Effector memory CD4-positive, alpha-beta T cell (primary cell): ENCODE measurements around the gene REXO1.

Experiments
- DNase-seq, 3 donors: peaks; one replicate each; pipeline ENCODE4 v3.0.0-alpha.2; 2020
- H3K27ac ChIP-seq: 2 replicates; pipeline ENCODE4 v1.7.0; 2013; ENCODE audit warnings: mild to moderate bottlenecking, low read length, moderate library complexity; ENCODE audit not compliant: insufficient read depth, poor library complexity, severe bottlenecking
- H3K27me3 ChIP-seq: replicated peaks from 2 replicates; pipeline ENCODE4 v1.7.0; 2013; ENCODE audit warnings: mild to moderate bottlenecking, low read length; ENCODE audit not compliant: insufficient read depth, control insufficient read depth, poor library complexity, severe bottlenecking
- H3K36me3 ChIP-seq: 2 replicates; pipeline ENCODE4 v1.7.0; 2013; ENCODE audit warnings: mild to moderate bottlenecking, low read length, moderate library complexity; ENCODE audit not compliant: control insufficient read depth, insufficient read depth
- H3K4me1 ChIP-seq: 2 replicates; pipeline ENCODE4 v1.7.0; 2013; ENCODE audit warnings: low read length, mild to moderate bottlenecking; ENCODE audit not compliant: control insufficient read depth, insufficient read depth, poor library complexity, severe bottlenecking
- H3K4me3 ChIP-seq: 2 replicates; pipeline ENCODE4 v1.7.0; 2013; ENCODE audit warnings: low read length, low read depth, mild to moderate bottlenecking; ENCODE audit not compliant: insufficient read depth, poor library complexity, severe bottlenecking
- H3K9me3 ChIP-seq: 2 replicates; pipeline ENCODE4 v1.7.0; 2013; ENCODE audit warnings: mild to moderate bottlenecking, low read length, moderate library complexity; ENCODE audit not compliant: control insufficient read depth

The REXO1 gene

GRCh38 chr19:1841209-1841924, 6.9 kb downstream of the REXO1 start:
- Histone ChIP-seq H3K4me1 (peaks cover 32% of the 10 kb centered on the region), H3K4me3 (no peak overlapping the region), H3K27me3 (no peaks in the 10 kb centered on the region), H3K27ac (no peak overlapping the region), H3K9me3 (no peaks in the 10 kb centered on the region), H3K36me3 (peaks cover 24% of the 10 kb centered on the region)
- no peak for DNase-seq

GRCh38 chr19:1840541-1841115, 7.7 kb downstream of the REXO1 start:
- Histone ChIP-seq H3K4me3 (no peak overlapping the region), H3K36me3 (peaks cover 20% of the 10 kb centered on the region), H3K27ac (no peak overlapping the region), H3K4me1 (peaks cover 24% of the 10 kb centered on the region), H3K27me3 (no peaks in the 10 kb centered on the region), H3K9me3 (no peaks in the 10 kb centered on the region)
- no peak for DNase-seq

- H3K4me3 ChIP-seq, result no peak overlapping the region
- H3K27ac ChIP-seq, result no peak overlapping the region
- no peak for DNase-seq
- H3K4me1 ChIP-seq, result peaks cover 18% of the 10 kb centered on the region
- H3K27me3 ChIP-seq, result no peaks in the 10 kb centered on the region
- no peaks in the 10 kb centered on the region for H3K9me3 ChIP-seq
- H3K36me3 ChIP-seq, result peaks cover 19% of the 10 kb centered on the region
Measured at GRCh38 chr19:1839658-1840540, 8.4 kb downstream of the REXO1 start.

GRCh38 chr19:1837625-1838105, 10.6 kb downstream of the REXO1 start:
- no peaks in the 10 kb centered on the region for H3K27me3 ChIP-seq
- H3K4me1 ChIP-seq, result peaks cover 10% of the 10 kb centered on the region
- peak; percentile 28 to 48 (median 36) for DNase-seq
- H3K9me3 ChIP-seq, result no peaks in the 10 kb centered on the region
- no peak overlapping the region for H3K4me3 ChIP-seq
- H3K36me3 ChIP-seq, result peaks cover 19% of the 10 kb centered on the region
- H3K27ac ChIP-seq, result no peak overlapping the region

- H3K9me3 ChIP-seq, result no peaks in the 10 kb centered on the region
- H3K36me3 ChIP-seq, result peaks cover 19% of the 10 kb centered on the region
- peaks cover 8% of the 10 kb centered on the region for H3K4me1 ChIP-seq
- H3K27me3 ChIP-seq, result no peaks in the 10 kb centered on the region
- H3K4me3 ChIP-seq, result no peak overlapping the region
- H3K27ac ChIP-seq, result no peak overlapping the region
- DNase-seq, result no peak
Measured at GRCh38 chr19:1837222-1837565, 11.1 kb downstream of the REXO1 start.

GRCh38 chr19:1836458-1837221, 11.6 kb downstream of the REXO1 start:
- no peak for DNase-seq
- H3K4me1 ChIP-seq, result peaks cover 6% of the 10 kb centered on the region
- H3K4me3 ChIP-seq, result no peak overlapping the region
- H3K27me3 ChIP-seq, result no peaks in the 10 kb centered on the region
- H3K36me3 ChIP-seq, result peaks cover 19% of the 10 kb centered on the region
- no peak overlapping the region for H3K27ac ChIP-seq
- H3K9me3 ChIP-seq, result no peaks in the 10 kb centered on the region

- DNase-seq, result no peak
- Histone ChIP-seq H3K4me3 (no peak overlapping the region), H3K36me3 (peaks cover 26% of the 10 kb centered on the region), H3K9me3 (no peaks in the 10 kb centered on the region), H3K27ac (no peak overlapping the region), H3K4me1 (peaks cover under 1% of the 10 kb centered on the region), H3K27me3 (no peaks in the 10 kb centered on the region)
Measured at GRCh38 chr19:1833540-1833939, 14.7 kb downstream of the REXO1 start.

GRCh38 chr19:1832046-1832663, 16.1 kb downstream of the REXO1 start:
- Histone ChIP-seq H3K4me3 (no peak overlapping the region), H3K4me1 (no peaks in the 10 kb centered on the region), H3K27ac (no peak overlapping the region), H3K36me3 (peaks cover 40% of the 10 kb centered on the region), H3K27me3 (no peaks in the 10 kb centered on the region), H3K9me3 (no peaks in the 10 kb centered on the region)
- DNase-seq, result no peak

GRCh38 chr19:1830978-1831377, 17.3 kb downstream of the REXO1 start:
- no peaks in the 10 kb centered on the region for H3K27me3 ChIP-seq
- H3K27ac ChIP-seq, result no peak overlapping the region
- H3K4me3 ChIP-seq, result no peak overlapping the region
- H3K36me3 ChIP-seq, result peaks cover 43% of the 10 kb centered on the region
- H3K4me1 ChIP-seq, result no peaks in the 10 kb centered on the region
- DNase-seq, result no peak
- H3K9me3 ChIP-seq, result no peaks in the 10 kb centered on the region
